ENCODE measurements around the gene SLC35E4.
A peak's percentile ranks its signal among the peaks of the same experiment; 100 is the strongest.
"Not testable (repeated sequence)": the region's sequence is repeated elsewhere in the genome, so short reads cannot be mapped to it uniquely, and the experiment has no call there.

Gene SLC35E4

DNA sequence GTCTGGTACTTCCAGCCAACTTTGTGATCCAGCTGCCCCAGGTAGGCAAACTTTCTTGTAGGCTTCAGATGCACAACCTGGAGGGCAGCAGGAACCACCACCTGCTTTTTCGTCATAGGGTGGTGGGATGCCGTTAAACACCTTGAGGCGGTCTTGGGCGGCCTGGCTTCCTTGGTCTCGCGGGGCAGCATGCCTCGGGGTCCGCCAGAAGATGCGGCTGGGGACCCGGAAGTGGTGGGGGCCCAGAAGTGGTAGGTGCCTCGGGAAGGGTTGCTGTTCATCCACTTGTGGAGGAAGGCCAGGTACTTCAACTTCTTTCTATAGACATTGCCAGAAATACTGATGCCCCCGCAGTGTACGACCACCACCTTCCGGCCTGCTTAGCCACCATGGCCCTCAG lies 18.8 kb downstream of the SLC35E4 start:
- DNase-seq, result no peak

DNA sequence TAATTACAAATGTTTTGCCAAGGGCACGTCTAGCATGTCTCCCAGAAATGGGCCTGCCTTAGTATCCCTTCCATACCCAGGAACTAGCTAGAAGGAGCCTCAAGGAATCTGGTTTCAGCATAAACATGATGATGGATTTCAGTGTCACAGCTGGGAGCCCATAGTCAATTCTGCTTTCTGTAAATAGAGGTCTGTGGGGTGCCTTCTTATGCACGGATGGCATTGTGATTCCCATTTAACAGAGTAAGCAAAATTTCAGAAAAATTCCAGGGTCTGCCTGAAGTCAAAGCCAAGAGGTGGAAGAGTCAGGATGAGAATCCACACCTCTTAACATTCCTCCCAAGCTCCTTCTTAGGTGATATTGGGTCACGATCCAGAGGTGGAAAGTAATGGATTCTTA lies 20.0 kb downstream of the SLC35E4 start:
- DNase-seq, result no peak

DNA sequence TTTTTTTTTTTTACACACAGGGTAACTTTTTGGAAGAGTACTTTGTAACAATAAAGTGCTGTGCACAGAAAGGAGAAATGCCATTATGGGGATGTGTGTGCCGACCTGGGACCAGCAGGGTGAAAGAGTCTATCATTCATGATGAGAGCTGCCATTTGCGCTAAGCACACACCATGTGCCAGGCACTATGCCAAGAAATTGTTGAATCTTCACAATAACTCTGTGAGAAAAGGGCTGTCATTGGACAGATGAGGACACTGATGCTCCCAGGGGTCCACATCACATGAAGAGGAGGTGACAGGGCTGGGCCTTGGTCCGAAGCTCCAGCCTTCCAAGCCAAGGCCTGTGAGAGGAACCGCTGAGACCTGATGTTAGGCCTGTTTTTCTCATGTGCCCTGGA lies 26.5 kb downstream of the SLC35E4 start:
- DNase-seq, result peak; percentile 8

DNA sequence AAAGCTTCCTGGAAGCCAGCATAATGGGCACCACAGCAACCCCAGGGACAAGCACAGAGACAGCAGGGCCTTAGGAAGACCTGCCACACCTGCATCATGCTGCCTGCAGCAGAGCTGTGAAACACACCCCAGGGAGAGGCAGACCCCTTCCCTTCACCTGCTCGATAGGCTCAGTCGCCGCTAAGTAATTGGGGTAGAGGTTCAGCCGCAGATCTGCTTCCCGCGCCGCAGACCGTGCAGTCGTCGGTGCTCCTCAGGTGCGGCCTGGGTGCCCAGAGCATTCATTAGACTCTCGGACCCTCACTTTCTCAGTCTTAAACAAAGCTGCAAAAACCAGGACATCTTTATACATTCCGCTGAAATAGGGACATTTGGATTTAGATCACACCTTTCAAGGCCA lies 29.2 kb downstream of the SLC35E4 start:
- no peak for DNase-seq

DNA sequence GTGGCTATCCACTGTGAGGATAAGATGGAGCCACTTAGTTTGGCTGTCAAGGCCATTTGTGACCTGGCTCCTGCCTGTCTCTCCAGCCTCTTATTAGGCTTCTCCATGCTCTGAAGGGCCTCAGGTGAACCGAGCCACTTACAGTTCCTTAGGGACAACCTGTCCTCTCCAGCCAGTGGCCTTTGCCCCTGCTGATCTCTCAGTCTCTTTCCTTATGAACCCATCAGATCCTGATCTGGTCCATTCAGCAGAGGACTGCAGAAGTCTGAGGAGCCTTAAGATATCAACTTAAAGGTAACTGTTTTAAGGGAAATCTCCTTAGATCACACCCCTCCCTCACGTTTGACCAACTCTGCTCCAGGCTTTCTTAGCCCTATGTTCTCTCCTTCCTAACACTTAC lies 29.7 kb downstream of the SLC35E4 start:
- DNase-seq, result no peak

DNA sequence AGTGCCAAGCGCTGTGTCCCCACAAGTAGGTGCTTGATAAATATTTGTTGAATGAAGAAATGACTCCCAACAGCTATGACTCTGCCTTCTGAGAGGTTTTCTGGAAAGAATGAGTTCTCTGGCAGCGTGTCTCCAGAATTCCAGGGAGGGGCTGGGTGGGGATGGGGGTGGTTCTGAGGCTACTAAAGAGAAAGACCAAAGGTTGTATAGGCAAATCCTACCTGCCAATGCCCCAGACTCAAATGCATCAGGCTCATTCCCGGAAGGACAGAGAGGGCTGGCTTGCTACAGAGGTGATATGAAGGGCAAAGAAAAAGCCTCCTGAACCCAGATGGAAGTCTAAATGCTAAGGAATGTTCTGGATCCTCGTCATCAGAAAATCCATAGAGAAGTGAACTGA lies 30.2 kb downstream of the SLC35E4 start:
- no peak for DNase-seq

DNA sequence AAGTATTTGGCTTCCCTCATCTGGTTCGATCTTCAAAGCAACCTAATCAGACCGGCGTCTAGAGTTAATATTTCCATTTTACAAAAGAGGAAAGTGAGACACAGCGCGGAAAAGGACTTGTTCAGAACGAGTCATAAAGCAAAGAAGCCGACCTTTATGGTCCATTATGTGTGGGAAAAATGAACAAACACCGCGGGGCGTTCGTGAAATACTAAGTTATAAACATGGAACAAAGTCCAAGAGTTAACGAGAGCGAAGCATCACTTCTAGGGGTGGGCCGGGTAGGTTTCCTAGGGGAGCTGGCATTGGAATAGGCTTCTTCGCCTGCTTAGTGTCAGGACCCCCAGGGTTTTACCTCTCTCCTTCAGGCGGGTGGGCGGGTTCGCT lies 31.5 kb downstream of the SLC35E4 start:
- no peak for DNase-seq

DNA sequence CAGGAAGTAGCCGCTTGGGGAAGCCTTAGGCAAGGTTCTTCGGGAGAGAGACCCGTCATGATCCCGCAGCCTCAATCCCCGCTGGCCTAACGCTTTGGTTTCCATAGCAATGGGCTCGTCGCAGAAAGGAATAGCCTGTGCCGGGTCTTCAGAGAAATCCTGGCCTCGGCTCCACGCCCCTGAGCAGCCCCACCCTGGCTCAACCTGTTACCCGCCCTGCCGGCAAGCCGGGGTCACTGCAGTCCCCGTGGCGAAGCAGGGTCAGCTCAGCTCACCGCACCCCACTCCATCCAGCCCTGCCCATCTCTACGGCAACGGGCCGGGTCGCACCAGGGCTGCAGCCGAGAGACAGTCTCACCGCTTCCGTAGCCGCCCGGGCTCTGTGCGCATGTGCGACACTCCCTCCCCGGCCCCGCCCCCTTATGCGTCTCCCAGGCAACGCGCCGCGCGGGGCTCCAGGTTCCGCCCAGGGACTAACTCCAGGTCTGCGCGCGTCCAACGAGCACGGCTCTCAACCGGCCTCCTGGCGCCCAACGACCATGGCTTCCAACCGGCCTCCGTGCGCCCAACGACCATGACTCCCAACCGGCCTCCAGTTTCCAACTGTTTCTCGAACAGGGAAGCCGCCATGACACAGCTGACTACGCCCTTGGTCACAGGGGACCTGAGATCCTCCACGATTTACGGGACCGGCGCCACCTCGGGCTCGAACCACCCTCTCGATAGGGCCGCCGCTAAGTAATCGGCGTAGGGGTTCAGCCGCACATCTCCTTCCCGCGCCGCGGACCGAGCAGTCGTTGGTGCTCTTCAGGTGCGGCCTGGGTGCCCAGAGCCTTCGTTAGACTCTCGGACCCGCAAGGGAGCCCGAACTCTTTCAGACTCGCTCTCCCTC lies 32.2 kb downstream of the SLC35E4 start, which contains the start of gene DUSP18:
Gene DUSP18, minus strand, starts transcription at position 382 of the 892 bp plus-strand sequence. CDS start 3,872 bp downstream, outside the sequence.
- DNase-seq, result peak; percentile 73

GRCh38 chr22:30668386-30668710 lies 32.8 kb downstream of the SLC35E4 start:
- DNase-seq, result no peak

GRCh38 chr22:30671071-30671470 lies 35.5 kb downstream of the SLC35E4 start:
- no peak for DNase-seq

GRCh38 chr22:30673136-30673535 lies 37.6 kb downstream of the SLC35E4 start:
- DNase-seq, result no peak

GRCh38 chr22:30674482-30674881 lies 38.9 kb downstream of the SLC35E4 start:
- no peak for DNase-seq

DNA sequence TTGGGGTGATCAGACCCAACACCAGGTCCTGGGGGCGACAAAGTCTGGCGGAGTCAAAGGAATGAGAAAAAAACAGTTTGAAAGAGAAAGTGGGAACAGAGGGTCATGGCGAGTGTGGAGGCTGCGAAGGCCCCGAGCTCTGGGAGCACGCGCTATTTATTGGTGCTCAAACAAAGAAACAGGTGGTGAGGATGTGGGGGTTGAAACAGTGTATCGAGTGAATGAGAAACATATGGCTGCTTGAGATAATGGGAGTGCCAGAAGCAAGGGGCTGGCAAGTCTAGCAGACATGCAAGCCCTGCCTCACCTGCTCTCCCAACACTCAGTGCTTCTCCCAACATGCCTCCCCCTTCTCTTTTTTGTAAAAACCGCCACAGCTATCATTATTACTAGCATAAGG lies 39.9 kb downstream of the SLC35E4 start:
- DNase-seq, result no peak

DNA sequence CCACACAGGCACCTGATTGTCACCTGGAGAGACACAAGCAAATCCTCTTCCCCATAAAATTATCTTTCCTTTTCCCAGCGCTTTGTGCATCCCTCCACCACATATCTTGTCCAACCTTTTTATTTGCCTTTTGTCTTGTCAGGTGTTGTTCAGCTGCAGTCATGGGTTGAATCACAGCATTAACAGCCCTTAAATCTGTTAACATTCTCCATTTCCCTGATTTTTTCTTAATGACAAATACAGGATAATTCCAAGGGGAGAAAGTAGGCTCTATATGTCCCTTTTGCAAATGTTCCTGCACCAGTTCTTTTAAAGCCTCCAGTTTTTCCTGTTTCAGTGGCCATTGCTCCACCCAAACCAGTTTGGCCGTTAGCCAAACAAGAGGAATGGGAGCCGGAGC lies 41.0 kb downstream of the SLC35E4 start:
- not testable (repeated sequence) for DNase-seq

DNA sequence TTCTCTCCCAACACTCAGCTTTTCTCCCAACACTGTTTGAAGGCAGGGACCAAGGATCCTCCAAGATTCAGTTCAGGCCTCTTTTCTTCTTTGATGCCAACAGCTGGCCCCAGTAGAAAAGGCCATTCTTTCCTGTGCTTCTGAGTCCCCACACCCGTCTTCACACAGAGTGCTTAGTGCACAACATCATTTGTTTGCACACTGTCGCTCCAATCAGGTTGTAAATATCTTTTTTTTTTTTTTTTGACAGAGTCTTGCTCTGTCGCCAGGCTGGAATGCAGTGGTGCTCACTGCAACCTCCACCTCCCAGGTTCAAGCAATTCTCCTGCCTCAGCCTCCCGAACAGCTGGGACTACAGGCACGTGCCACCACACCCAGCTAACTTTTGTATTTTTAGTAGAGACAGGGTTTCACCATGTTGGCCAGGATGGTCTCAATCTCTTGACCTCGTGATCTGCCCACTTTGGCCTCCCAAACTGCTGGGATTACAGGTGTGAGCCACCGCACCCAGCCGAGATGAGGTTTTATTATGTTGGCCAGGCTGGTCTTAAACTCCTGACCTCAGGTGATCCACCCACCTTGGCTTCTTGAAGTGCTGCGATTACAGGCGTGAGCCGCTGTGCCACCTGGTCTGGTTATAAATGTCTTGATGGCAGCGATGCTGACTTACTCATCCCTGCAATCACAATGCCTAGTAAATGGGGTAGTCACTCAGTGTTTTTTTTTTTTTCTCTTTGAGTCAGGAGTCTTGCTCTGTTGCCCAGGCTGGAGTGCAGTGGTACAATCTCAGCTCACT lies 44.5 kb downstream of the SLC35E4 start:
- DNase-seq, result not testable (repeated sequence)

DNA sequence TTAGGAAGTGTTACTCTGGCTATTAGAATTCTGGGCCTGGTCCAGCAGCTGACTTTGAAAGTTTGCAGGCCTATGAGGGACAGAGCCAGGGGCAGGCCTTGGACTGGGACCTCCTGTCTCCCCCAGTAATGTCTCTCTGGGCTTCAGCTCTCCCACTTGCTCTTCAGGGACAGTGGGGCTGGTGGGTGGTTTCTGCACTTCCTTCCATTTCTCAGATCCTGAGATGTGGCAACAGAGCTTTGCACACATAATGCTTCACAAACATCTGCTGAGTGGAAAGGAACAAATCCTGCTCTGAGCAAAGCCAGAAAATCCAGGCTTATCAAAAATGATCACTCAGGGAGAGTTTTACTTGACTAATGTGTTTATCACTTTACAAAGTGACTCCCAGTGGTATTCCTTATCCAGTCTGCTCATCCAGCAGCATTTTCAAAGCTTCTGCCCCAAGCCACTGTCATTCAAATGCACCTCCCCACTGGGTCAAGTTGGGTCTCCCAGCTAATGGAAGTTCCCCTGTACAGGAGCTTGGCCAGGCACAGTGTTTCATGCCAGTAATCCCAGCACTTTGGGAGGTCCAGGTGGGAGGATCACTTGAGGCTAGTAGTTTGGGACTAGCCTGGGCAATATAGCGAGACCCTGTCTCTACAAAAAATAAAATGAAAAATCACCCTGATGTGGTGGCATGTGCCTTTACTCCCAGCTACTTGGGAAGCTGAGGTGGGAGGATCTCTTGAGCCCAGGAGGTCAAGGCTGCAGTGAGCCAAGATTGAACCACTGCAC lies 45.6 kb downstream of the SLC35E4 start:
- no peak for DNase-seq

DNA sequence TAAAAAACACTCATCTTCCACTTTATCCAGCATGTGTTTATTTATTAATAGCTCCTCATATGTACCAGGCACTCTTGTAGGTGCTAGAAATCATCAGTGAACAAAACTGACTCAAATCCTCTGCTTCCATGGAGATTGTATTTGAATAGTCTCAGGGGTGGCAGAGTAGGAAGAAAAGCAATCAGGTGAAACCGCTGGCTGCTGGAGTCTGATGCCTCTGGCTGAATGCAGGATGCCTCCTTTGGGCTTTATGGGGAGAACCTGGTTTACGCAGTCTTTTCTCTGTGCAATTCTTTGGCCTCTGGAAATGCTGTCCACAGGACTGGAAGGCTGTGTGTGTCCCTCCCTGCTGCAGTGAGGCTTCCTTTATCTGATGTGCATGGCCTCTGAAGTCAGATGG lies 46.2 kb downstream of the SLC35E4 start:
- no peak for DNase-seq

DNA sequence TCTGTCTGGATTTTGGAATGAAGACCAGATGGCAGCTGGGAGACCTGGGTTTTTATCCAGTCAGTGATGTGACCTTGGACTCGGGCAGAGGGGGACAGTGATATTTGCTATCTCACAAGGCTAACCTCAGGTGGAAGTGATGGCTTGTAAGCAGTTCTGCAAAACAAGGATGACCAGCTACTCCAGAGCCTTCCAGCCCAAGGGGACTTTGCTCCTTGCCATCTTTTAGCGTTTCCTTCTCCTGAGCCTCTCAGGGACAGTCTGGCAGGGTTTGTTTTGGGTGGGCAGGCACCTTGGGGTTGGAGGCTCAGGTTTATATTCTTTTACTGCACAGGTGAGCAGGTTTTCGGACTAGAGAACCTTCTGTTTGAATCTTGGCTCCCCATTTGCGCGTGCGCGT lies 49.6 kb downstream of the SLC35E4 start:
- no peak for DNase-seq

- DNase-seq, result no peak
Observed at GRCh38 chr22:30687358-30687757, 51.8 kb downstream of the SLC35E4 start.

DNA sequence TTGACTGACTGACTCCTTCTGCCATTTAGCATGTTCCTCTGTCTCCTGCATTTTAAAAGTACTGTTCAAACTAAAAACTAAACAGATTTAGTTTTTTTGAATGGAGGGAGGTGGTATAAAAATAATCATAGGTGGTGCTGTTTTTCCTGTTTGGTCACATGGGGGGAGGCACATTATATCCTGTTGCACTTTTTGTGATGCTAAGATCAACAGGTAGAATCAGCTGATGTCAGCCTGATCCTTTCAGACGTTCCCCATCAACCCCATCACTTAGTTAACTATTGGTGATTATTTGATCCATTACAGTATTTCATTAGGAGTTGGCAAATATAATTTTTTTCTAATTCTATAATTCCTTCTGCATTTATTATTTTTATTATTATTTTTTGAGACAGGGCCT lies 54.0 kb downstream of the SLC35E4 start:
- DNase-seq, result no peak

- no peak for DNase-seq
Observed at GRCh38 chr22:30691204-30691603, 55.6 kb downstream of the SLC35E4 start.

DNA sequence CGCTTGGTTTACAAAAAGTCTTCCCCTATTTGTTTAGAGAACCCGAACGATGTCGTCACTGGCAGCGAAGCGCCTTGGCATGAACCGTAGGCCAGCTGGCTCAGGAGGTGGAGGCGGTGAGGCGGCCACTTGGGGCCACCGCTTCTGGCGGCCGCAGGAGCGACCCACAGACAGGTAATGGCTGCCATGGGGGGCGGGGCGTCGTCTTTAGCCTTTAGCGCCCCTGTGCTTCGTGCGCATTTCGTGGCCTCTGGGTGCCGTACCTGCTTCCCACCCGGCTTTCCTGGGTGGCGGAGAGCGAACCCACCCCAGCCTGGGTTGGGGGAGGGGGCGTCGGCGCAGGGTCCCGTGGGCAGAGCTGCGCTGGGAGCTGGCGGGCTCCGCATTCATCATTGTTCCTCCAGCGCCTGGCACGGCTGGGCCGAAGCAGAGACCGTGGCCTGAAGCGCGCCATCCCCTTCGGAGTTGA lies 58.6 kb downstream of the SLC35E4 start:
- peak; percentile 66 for DNase-seq

- DNase-seq, result no peak
Observed at GRCh38 chr22:30694640-30695350, 59.2 kb downstream of the SLC35E4 start, which contains the start of gene OSBP2. Gene OSBP2 (plus strand): TSS chr22:30694874. CDS start chr22:30694910, 36 bp downstream.
